ENCODE data around the gene VPS36. TPM values are rescaled to one million over a fixed set of nuclear protein-coding genes. Genes with fewer than 3 reads are reported as not detected.
"Not testable (repeated sequence)": the region's sequence is repeated elsewhere in the genome, so short reads cannot be mapped to it uniquely, and the experiment has no call there.

VPS36 gene
- polyA plus RNA-seq (2013), result 15.5 and 15.6 TPM in 2 replicates

GRCh38 chr13:52450012-52450792, at the start of gene VPS36:
Gene VPS36 (minus strand): TSS chr13:52450634. CDS start chr13:52450594, 40 bp downstream.
- DNase-seq, result peak; percentile 97 to 99
- no peak within 1 kb of the TSS for H3K23ac ChIP-seq (ENCODE audit: low read length)
- H3K27ac ChIP-seq (ENCODE audit: low read depth, low read length), result peak within 1 kb of the TSS; percentile 92
- peak within 1 kb of the TSS; percentile 99 for H3K18ac ChIP-seq (ENCODE audit: low read length)
- peak within 1 kb of the TSS; percentile 98 for H3K14ac ChIP-seq (ENCODE audit: low read length)
- H3K36me3 ChIP-seq (ENCODE audit: control insufficient read depth in 1 of 2, insufficient read depth in 2 of 2, low read length in 2 of 2), result no peaks in the 10 kb centered on the region
- peak within 1 kb of the TSS; percentile 94 for H3K4me3 ChIP-seq (ENCODE audit: low read depth, low read length)
- peak within 1 kb of the TSS; percentile 100 for H4K8ac ChIP-seq (ENCODE audit: low read depth, low read length)
- no CpG with 5 or more reads among the region's 105 CpGs for WGBS (ENCODE audit: extremely low coverage, insufficient coverage, insufficient read length)
- peak within 1 kb of the TSS; percentile 100 for H2AFZ ChIP-seq (ENCODE audit: insufficient read depth, low read length, poor library complexity)
- peak within 1 kb of the TSS; percentile 85 for H2BK120ac ChIP-seq (ENCODE audit: insufficient read depth, low read length, poor library complexity)
- H3K79me1 ChIP-seq (ENCODE audit: low read length), result peaks cover 10% of the 10 kb centered on the region
- H3K4me1 ChIP-seq (ENCODE audit: control insufficient read depth in 1 of 2, insufficient read depth in 2 of 2, low read length in 2 of 2), result peaks cover 9 to 12% of the 10 kb centered on the region in 2 experiments
- H4K12ac ChIP-seq (ENCODE audit: low read depth, low read length), result peak within 1 kb of the TSS; percentile 98
- peak within 1 kb of the TSS; percentile 87 for H2BK5ac ChIP-seq (ENCODE audit: low read depth, low read length, poor library complexity)
- peak within 1 kb of the TSS; percentile 63 for H2BK12ac ChIP-seq (ENCODE audit: low read length)
- peak within 1 kb of the TSS; percentile 66 for H3K4me2 ChIP-seq (ENCODE audit: low read length)
- peak within 1 kb of the TSS; percentile 96 for H3K9ac ChIP-seq (ENCODE audit: low read length)
- no peaks in the 10 kb centered on the region for H3K27me3 ChIP-seq (ENCODE audit: insufficient read depth, low read length)
- H3K4ac ChIP-seq (ENCODE audit: low read depth, low read length), result peak within 1 kb of the TSS; percentile 90
- no peak within 1 kb of the TSS for H2AK5ac ChIP-seq (ENCODE audit: low read length)
- H4K91ac ChIP-seq (ENCODE audit: low read depth, low read length), result peak within 1 kb of the TSS; percentile 92
- H3K79me2 ChIP-seq (ENCODE audit: control insufficient read depth, insufficient read depth, low read length, poor library complexity), result peaks cover 6% of the 10 kb centered on the region
- H3K9me3 ChIP-seq (ENCODE audit: insufficient read depth, low read depth, low read length), result no peaks in the 10 kb centered on the region

DNA sequence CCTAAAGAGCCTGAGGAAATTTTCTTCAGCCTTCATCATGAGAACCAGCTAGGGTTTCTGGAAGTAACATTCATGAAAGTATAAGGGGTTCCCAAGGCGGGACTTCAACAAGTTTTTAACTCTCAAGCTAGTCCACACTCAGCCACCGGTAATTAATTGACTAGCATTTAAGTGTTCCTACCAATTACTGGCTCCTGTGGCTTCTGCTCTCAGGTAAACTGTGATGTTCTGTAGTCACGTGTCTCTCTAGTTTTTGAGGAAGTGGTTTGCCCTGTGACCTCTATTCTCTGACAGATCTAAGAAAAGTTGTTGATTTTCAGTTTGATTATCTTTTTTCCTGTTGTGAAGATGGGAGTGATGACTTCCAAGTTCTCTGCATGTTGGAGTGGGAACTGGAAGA, 47.5 kb upstream of the VPS36 start:
- H2AFZ ChIP-seq (ENCODE audit: insufficient read depth, low read length, poor library complexity); H3K27me3 ChIP-seq (ENCODE audit: insufficient read depth, low read length); H3K79me1 ChIP-seq (ENCODE audit: low read length); H2AK5ac ChIP-seq (ENCODE audit: low read length); H3K27ac ChIP-seq (ENCODE audit: low read depth, low read length); DNase-seq; H3K79me2 ChIP-seq (ENCODE audit: control insufficient read depth, insufficient read depth, low read length, poor library complexity); H4K12ac ChIP-seq (ENCODE audit: low read depth, low read length); H3K4ac ChIP-seq (ENCODE audit: low read depth, low read length); H2BK5ac ChIP-seq (ENCODE audit: low read depth, low read length, poor library complexity); H3K36me3 ChIP-seq (ENCODE audit: control insufficient read depth in 1 of 2, insufficient read depth in 2 of 2, low read length in 2 of 2); H3K4me1 ChIP-seq (ENCODE audit: control insufficient read depth in 1 of 2, insufficient read depth in 2 of 2, low read length in 2 of 2); H3K4me3 ChIP-seq (ENCODE audit: low read depth, low read length); H3K9me3 ChIP-seq (ENCODE audit: insufficient read depth, low read depth, low read length); H3K9ac ChIP-seq (ENCODE audit: low read length); H3K23ac ChIP-seq (ENCODE audit: low read length); H4K91ac ChIP-seq (ENCODE audit: low read depth, low read length); H3K14ac ChIP-seq (ENCODE audit: low read length); H4K8ac ChIP-seq (ENCODE audit: low read depth, low read length); H3K4me2 ChIP-seq (ENCODE audit: low read length); H3K18ac ChIP-seq (ENCODE audit: low read length); H2BK12ac ChIP-seq (ENCODE audit: low read length); H2BK120ac ChIP-seq (ENCODE audit: insufficient read depth, low read length, poor library complexity): not testable (repeated sequence)
- WGBS (ENCODE audit: extremely low coverage, insufficient coverage, insufficient read length), result no CpG with 5 or more reads among the region's 3 CpGs

GRCh38 chr13:52494241-52494640, 43.8 kb upstream of the VPS36 start:
- not testable (repeated sequence) for H2BK120ac ChIP-seq (ENCODE audit: insufficient read depth, low read length, poor library complexity); H2AFZ ChIP-seq (ENCODE audit: insufficient read depth, low read length, poor library complexity); H4K8ac ChIP-seq (ENCODE audit: low read depth, low read length); H2BK5ac ChIP-seq (ENCODE audit: low read depth, low read length, poor library complexity); H2AK5ac ChIP-seq (ENCODE audit: low read length); H3K4me3 ChIP-seq (ENCODE audit: low read depth, low read length); H3K27ac ChIP-seq (ENCODE audit: low read depth, low read length); H3K36me3 ChIP-seq (ENCODE audit: control insufficient read depth in 1 of 2, insufficient read depth in 2 of 2, low read length in 2 of 2); H2BK12ac ChIP-seq (ENCODE audit: low read length); H3K27me3 ChIP-seq (ENCODE audit: insufficient read depth, low read length); H3K4ac ChIP-seq (ENCODE audit: low read depth, low read length); H3K4me1 ChIP-seq (ENCODE audit: control insufficient read depth in 1 of 2, insufficient read depth in 2 of 2, low read length in 2 of 2); H3K79me2 ChIP-seq (ENCODE audit: control insufficient read depth, insufficient read depth, low read length, poor library complexity); H3K4me2 ChIP-seq (ENCODE audit: low read length); H4K91ac ChIP-seq (ENCODE audit: low read depth, low read length); H3K79me1 ChIP-seq (ENCODE audit: low read length); H3K14ac ChIP-seq (ENCODE audit: low read length); H3K23ac ChIP-seq (ENCODE audit: low read length); H3K9me3 ChIP-seq (ENCODE audit: insufficient read depth, low read depth, low read length); H3K9ac ChIP-seq (ENCODE audit: low read length); H3K18ac ChIP-seq (ENCODE audit: low read length); DNase-seq; H4K12ac ChIP-seq (ENCODE audit: low read depth, low read length)
- no CpG with 5 or more reads among the region's 5 CpGs for WGBS (ENCODE audit: extremely low coverage, insufficient coverage, insufficient read length)

- not testable (repeated sequence) for H4K12ac ChIP-seq (ENCODE audit: low read depth, low read length); H3K79me2 ChIP-seq (ENCODE audit: control insufficient read depth, insufficient read depth, low read length, poor library complexity); H3K4me3 ChIP-seq (ENCODE audit: low read depth, low read length); H4K91ac ChIP-seq (ENCODE audit: low read depth, low read length); H3K27me3 ChIP-seq (ENCODE audit: insufficient read depth, low read length); H3K79me1 ChIP-seq (ENCODE audit: low read length); H3K4me1 ChIP-seq (ENCODE audit: control insufficient read depth in 1 of 2, insufficient read depth in 2 of 2, low read length in 2 of 2); H2BK5ac ChIP-seq (ENCODE audit: low read depth, low read length, poor library complexity); H3K18ac ChIP-seq (ENCODE audit: low read length); H3K23ac ChIP-seq (ENCODE audit: low read length); H2BK12ac ChIP-seq (ENCODE audit: low read length); H3K9ac ChIP-seq (ENCODE audit: low read length); H2AFZ ChIP-seq (ENCODE audit: insufficient read depth, low read length, poor library complexity); H3K14ac ChIP-seq (ENCODE audit: low read length); DNase-seq; H2BK120ac ChIP-seq (ENCODE audit: insufficient read depth, low read length, poor library complexity); H3K27ac ChIP-seq (ENCODE audit: low read depth, low read length); H2AK5ac ChIP-seq (ENCODE audit: low read length); H3K4me2 ChIP-seq (ENCODE audit: low read length); H3K4ac ChIP-seq (ENCODE audit: low read depth, low read length); H3K9me3 ChIP-seq (ENCODE audit: insufficient read depth, low read depth, low read length); H3K36me3 ChIP-seq (ENCODE audit: control insufficient read depth in 1 of 2, insufficient read depth in 2 of 2, low read length in 2 of 2); H4K8ac ChIP-seq (ENCODE audit: low read depth, low read length)
- no CpG with 5 or more reads among the region's 5 CpGs for WGBS (ENCODE audit: extremely low coverage, insufficient coverage, insufficient read length)
Observed at GRCh38 chr13:52491015-52491414, 40.6 kb upstream of the VPS36 start.
